Measurements from ENCODE around the gene ADARB1.

DNA sequence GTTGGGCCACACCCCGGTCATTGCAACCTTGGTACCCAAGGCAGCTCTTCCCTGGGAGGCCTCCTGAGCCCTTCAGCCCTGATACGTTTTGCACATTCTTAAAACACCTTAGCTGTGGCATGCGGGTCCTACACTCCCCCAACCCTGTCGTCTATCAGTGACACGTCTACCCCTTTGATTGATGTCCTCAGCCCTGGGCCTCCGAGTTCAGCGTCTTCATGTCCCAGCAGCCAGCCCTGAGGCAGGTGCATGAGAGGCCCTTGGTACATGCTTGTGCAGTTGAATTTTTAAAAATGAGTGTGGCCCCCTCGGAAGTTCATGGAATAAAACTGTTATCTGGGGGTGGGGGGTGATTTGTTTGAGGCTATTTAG lies 38.9 kb upstream of the ADARB1 start:
- TF ChIP-seq, protein P1, sequence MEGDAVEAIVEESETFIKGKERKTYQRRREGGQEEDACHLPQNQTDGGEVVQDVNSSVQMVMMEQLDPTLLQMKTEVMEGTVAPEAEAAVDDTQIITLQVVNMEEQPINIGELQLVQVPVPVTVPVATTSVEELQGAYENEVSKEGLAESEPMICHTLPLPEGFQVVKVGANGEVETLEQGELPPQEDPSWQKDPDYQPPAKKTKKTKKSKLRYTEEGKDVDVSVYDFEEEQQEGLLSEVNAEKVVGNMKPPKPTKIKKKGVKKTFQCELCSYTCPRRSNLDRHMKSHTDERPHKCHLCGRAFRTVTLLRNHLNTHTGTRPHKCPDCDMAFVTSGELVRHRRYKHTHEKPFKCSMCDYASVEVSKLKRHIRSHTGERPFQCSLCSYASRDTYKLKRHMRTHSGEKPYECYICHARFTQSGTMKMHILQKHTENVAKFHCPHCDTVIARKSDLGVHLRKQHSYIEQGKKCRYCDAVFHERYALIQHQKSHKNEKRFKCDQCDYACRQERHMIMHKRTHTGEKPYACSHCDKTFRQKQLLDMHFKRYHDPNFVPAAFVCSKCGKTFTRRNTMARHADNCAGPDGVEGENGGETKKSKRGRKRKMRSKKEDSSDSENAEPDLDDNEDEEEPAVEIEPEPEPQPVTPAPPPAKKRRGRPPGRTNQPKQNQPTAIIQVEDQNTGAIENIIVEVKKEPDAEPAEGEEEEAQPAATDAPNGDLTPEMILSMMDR (IDR thresholded peaks at IDR 0.05), result no peak
- TF ChIP-seq POLR2A (IDR thresholded peaks at IDR 0.05; ENCODE audit: low read depth) (no peak), EP300 (IDR thresholded peaks at IDR 0.05) (no peak), POLR2AphosphoS5 (IDR thresholded peaks at IDR 0.05) (no peak)
